Lower leg skin (tissue), 3 donors: ENCODE results near the gene PAK4.

ENCODE experiments used
- POLR2A ChIP-seq, 2 donors: fragments of 450-650 bp; IDR thresholded peaks; one replicate each; pipeline ENCODE4 v1.6.1; 2016 to 2017; ENCODE audit warnings: antibody characterized with exemption in 2 of 2, mild to moderate bottlenecking in 1 of 2, moderate library complexity in 1 of 2
- TF ChIP-seq, protein P1 (sequence below), 3 donors: fragments of 450-650 bp; IDR thresholded peaks; one replicate each; pipeline ENCODE4 v1.5.1; 2016; ENCODE audit warnings: antibody characterized with exemption in 3 of 3, mild to moderate bottlenecking in 3 of 3, moderate library complexity in 2 of 3

GRCh38 chr19:39106194-39106593 lies 19.4 kb upstream of the PAK4 start:
- TF ChIP-seq, protein P1, sequence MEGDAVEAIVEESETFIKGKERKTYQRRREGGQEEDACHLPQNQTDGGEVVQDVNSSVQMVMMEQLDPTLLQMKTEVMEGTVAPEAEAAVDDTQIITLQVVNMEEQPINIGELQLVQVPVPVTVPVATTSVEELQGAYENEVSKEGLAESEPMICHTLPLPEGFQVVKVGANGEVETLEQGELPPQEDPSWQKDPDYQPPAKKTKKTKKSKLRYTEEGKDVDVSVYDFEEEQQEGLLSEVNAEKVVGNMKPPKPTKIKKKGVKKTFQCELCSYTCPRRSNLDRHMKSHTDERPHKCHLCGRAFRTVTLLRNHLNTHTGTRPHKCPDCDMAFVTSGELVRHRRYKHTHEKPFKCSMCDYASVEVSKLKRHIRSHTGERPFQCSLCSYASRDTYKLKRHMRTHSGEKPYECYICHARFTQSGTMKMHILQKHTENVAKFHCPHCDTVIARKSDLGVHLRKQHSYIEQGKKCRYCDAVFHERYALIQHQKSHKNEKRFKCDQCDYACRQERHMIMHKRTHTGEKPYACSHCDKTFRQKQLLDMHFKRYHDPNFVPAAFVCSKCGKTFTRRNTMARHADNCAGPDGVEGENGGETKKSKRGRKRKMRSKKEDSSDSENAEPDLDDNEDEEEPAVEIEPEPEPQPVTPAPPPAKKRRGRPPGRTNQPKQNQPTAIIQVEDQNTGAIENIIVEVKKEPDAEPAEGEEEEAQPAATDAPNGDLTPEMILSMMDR (IDR thresholded peaks at IDR 0.05): no peak
- TF ChIP-seq POLR2A (IDR thresholded peaks at IDR 0.05): no peak
